HG02610 (cell line): ENCODE data around the gene NT5C.
"Not testable (repeated sequence)": the region's sequence is repeated elsewhere in the genome, so short reads cannot be mapped to it uniquely, and the experiment has no call there.

Experiments used
- ATAC-seq: cut with Tn5 transposase; IDR thresholded peaks from one replicate; pipeline ENCODE4 v1.9.1; 2021; ENCODE audit warnings: mild to moderate bottlenecking, moderate library complexity; ENCODE audit not compliant: unreplicated experiment

Gene NT5C

GRCh38 chr17:75146592-75146991, 15.1 kb upstream of the NT5C start:
- no peak for ATAC-seq

GRCh38 chr17:75144816-75145512, 13.4 kb upstream of the NT5C start:
- ATAC-seq, result no peak

DNA sequence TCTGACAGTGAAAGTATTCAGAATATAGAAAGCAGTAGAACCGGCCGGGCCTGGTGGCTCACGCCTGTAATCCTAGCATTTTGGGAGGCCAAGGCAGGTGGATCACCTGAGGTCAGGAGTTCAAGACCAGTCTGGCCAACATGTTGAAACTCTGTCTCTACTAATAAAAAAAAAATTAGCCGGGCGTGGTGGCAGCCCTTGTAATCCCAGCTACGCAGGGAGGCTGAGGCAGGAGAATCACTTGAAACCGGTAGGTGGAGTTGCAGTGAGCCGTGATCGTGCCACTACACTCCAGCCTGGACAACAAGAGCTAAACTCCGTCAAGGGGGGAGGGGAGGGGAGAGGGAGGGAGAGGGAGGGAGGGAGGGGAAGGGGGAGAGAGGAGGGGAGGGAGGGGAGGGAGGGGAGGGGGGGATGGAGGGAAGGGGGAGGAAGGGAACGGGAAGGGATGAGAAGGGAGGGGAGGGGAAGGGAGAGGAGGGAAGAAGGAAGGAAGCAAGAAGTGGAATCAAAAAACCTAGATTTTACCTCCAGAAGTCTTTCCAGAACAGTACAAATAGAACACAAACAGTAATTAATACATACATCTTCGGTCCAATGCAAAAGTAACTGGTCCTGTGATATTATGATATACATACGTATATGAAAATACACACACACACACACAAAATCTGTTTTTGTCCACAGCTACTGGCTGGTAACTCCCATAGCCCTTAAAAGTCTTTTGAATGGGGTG, 10.9 kb upstream of the NT5C start:
- no peak for ATAC-seq

- no peak for ATAC-seq
These were observed 7.0 kb upstream of the NT5C start for GRCh38 chr17:75138519-75138918.

DNA sequence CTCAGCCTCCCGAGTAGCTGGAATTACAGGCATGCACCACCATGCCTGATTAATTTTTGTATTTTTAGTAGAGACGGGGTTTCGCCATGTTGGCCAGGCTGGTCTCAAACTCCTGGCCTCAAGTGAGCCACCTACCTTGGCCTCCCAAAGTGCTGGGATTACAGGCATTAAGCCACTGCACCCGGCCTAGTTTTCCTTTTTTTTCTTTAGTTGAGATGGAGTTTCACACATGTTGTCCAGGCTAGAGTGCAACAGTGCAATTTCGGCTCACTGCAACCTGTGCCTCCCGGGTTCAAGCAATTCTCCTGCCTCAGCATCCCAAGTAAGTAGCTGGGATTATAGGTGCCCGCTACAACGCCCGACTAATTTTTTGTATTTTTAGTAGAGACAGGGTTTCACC, 6.2 kb upstream of the NT5C start:
- not testable (repeated sequence) for ATAC-seq

DNA sequence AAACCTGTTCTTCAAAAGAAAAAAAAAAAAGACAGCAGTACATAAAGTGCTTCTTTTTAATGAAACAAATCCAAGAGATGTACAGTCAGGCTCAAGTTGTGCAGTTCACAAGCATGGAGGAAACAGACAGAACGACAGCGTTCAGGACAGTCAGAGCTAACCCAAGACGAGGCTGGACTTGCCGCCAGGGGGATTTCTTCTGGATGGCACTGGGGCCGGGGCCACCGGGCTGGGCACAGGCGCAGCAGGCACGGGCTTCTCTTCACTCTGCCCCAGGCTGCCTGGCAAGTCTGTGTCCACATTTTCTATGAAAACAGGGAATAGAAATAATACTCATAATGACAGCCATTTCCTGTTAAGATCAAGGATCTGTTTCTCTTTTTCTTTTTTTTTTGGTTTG, 4.4 kb upstream of the NT5C start:
- ATAC-seq, result no peak

DNA sequence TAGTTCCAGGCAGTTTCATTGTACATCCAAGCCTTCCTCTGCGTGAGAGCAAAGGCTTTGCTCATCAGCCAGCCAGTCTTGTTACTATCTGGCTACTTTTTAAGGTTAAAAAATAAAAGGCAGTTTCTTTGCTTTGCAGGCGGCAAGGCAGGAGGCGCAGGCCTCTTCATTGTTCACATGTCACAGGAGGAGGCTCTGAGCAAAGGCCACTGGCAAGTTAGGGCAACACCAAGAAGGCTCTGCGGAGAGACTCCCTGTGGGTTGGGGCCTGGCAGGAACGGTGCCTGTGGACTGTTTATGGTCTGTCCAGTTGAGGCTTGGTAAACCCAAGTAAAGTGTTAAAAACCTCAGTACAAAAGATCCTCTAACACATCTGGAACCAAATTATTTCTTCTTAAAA, 3.9 kb upstream of the NT5C start:
- ATAC-seq, result no peak

DNA sequence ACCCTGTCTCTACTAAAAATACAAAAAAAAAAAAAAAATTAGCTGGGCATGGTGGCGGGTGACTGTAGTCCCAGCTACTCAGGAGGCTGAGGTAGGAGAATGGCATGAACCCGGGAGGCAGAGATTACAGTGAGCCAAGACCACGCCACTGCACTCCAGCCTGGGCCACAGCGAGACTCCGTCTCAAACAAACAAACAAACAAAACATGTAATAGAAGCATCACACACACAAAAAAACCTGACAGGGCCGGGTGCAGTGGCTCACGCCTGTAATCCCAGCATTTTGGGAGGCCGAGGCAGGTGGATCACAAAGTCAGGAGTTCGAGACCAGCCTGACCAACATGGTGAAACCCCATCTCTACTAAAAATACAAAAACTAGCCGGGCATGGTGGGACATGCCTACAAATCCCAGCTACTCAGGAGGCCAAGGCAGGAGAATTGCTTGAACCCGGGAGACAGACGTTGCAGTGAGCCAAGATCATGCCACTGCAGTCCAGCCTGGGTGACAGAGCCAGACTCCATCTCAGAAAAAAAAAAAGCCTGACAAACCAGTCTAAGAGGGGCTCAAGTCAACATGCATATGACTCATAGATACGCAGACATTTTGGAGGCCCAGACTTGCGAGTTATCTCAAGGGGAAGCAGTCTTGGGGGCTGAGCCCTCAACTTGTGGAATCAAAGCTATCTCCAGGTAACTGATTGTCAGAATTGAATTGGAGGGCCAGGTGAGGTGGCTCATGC, 2.2 kb upstream of the NT5C start:
- ATAC-seq, result not testable (repeated sequence)

- no peak for ATAC-seq
These were observed 1.5 kb upstream of the NT5C start for GRCh38 chr17:75133001-75133400.

DNA sequence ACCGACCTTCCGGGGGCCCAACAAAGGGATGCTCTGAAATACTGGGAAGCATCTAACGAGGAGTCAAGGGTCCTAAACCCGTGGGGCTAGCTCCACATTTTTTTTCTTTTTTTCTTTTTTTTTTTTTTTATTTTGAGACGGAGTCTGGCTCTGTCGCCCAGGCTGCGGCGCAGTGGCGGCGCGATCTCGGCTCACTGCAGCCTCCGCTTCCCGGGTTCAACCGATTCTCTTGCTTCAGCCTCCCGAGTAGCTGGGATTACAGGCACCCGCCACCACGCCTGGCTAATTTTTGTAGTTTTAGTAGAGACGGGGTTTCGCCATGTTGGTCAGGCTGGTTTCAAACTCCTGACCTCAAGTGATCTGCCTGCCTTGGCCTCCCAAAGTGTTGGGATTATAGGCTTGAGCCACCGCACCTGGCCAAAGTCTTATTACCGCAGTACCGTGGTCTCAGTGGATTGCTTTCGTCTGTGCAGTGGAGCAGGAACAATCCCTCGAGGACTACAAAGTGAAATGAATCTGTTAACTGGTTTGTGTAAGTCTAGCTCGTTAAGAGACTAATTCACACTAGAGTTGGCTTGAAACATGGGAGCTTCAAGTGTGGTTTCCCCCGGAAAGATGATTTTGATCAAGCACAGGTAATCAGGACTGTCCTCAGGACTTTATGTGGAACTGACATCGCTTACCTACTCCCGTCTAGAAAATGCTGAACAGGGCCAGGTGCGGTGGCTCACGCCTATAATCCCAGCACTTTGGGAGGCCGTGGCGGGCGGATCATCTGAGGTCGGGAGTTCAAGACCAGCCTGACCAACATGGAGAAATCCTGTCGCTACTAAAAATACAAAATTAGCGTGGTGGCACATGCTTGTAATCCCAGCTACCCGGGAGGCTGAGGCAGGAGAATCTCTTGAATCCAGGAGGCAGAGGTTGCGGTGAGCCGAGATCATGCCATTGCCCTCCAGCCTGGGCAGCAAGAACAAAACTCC, 767 bp upstream of the NT5C start:
- ATAC-seq, result not testable (repeated sequence)

- ATAC-seq, result no peak
These were observed 787 bp downstream of the NT5C start for GRCh38 chr17:75130632-75131277.

DNA sequence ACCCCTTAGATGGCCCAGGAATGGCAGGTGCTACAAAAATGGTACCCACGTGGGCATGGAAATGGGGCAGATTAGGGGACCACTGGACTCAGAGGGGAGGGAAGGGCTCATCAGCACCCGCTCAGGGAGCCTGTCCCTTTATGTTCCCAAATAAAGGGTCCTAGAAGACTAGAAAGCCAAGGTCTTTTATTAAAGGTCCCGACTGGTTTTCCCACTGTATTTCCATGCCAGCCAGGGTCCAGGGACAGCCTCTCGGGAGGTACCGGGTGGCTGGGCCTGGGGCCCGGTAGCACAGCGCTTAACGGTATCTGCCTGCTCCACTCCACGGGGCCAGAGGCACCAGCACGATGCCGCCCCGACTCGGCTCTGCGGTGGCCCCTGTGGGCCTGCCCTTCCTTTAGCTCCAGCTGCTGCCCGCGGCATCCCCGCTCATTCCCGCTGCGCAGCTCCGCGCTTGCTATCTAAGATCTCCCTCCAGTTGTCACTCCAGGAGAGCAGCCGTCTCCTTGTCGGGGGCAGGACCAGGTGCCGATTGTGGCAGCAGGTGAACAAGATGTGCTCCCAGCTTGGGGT, 1.4 kb downstream of the NT5C start:
- ATAC-seq, result no peak

DNA sequence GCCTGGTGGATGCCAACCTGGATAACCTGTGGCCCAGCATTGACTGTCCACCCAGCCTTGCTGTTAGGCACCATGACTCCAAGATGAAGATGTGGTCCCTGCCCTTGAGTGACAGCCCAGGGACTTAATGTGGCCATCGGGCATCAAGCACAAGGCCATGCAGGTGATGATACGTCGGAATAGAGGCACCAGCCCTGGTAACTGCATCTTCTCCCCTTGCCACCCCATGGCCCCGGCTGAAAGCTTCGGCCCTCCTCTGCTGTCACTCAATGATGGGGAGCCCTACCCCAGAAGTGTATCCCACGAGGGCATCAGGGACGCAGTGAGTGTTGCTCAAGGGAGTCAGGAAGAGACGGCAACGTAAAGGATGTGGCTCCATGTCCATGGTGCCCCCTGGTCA, 2.0 kb downstream of the NT5C start:
- ATAC-seq, result no peak

- ATAC-seq, result no peak
These were observed 2.6 kb downstream of the NT5C start for GRCh38 chr17:75128694-75129505.

DNA sequence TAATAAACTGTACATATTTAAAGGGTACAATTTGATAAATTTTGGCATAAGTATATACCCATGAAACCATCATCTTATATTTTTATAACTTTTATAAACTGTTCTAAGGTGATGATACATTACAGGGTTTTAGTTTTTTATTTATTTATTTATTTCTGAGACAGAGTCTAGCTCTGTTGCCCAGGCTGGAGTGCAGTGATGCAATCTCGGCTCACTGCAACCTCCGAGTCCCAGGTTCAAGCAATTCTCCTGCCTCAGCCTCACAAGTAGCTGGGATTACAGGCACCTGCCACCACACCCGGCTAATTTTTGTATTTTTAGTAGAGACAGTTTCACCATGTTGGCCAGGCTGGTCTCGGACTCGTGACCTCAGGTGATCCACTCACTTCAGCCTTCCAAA, 3.6 kb downstream of the NT5C start:
- not testable (repeated sequence) for ATAC-seq

DNA sequence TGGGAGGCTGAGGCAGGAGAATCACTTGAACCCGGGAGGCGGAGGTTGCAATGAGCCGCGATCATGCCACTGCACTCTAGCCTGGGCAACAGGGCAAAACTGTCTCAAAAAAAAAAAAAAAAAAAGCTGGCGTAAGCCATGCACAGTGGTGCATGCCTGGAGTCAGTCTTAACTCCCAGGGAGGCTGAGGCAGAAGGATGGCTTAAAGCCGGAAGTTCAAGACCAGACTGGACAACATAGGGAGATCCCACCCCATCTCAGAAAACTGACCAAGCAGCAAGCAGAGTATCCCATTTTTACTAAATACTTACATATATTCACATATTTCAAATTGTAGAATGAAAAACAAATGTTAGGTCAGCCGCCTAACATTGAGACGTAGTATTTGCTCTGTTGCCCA, 4.6 kb downstream of the NT5C start:
- no peak for ATAC-seq

GRCh38 chr17:75125984-75126383, 5.6 kb downstream of the NT5C start:
- no peak for ATAC-seq

DNA sequence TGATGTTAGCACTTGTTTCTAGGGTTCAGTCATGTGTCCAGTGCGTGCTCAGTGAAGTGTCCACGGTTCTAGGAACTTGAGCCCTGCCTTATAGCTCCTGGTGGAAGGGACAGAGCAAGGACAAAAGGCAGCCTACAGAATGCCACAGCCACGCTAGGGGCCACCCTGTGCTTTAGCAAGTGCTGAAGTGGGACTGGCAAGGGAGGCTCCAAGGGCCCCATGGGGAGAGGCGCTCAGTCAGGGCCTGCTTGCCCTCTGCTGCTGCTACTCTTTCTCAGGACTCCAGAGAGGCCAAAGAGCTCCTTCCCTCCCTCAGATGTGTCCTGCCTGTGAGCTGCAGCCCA, 6.8 kb downstream of the NT5C start:
- no peak for ATAC-seq
